Ectodermal cell (in vitro differentiated cells): ENCODE measurements around the gene ITGA3.

Experiments used
- H3K27ac ChIP-seq: 2 replicates; pipeline ENCODE4 v1.7.0; 2013; ENCODE audit warnings: mild to moderate bottlenecking, low read depth, low read length; ENCODE audit not compliant: insufficient read depth, poor library complexity, severe bottlenecking
- H3K27me3 ChIP-seq: 2 replicates; pipeline ENCODE4 v1.7.0; 2013; ENCODE audit warnings: mild to moderate bottlenecking, low read length; ENCODE audit not compliant: insufficient read depth, control insufficient read depth, poor library complexity, severe bottlenecking
- H3K36me3 ChIP-seq: one replicate; pipeline ENCODE4 v1.7.0; 2013; ENCODE audit warnings: low read length; ENCODE audit not compliant: control insufficient read depth, insufficient read depth
- H3K4me1 ChIP-seq: one replicate; pipeline ENCODE4 v1.7.0; 2013; ENCODE audit warnings: low read length; ENCODE audit not compliant: control insufficient read depth, insufficient read depth
- H3K4me3 ChIP-seq: 2 replicates; pipeline ENCODE4 v1.7.0; 2013; ENCODE audit warnings: low read depth, low read length, control low read depth; ENCODE audit not compliant: insufficient read depth
- H3K9me3 ChIP-seq: 2 replicates; pipeline ENCODE4 v1.7.0; 2013; ENCODE audit warnings: mild to moderate bottlenecking, low read length, moderate library complexity; ENCODE audit not compliant: control insufficient read depth
- WGBS, 2 experiments: methylation state at CpG; one replicate each; pipeline ENCODE4 v1.1.7; 2013; ENCODE audit warnings: missing lambda C conversion rate in 2 of 2; 5-methylcytosine and 5-hydroxymethylcytosine counted together

Gene ITGA3

GRCh38 chr17:50125420-50125997, 69.6 kb downstream of the ITGA3 start:
- Histone ChIP-seq H3K27me3 (peaks cover 10% of the 10 kb centered on the region), H3K9me3 (no peaks in the 10 kb centered on the region), H3K27ac (no peak overlapping the region), H3K4me3 (no peak overlapping the region), H3K36me3 (no peaks in the 10 kb centered on the region), H3K4me1 (peaks cover 24% of the 10 kb centered on the region)
- WGBS, 2 experiments = 95% methylated on average over 4 of the region's 4 CpGs

GRCh38 chr17:50127697-50128361, 71.9 kb downstream of the ITGA3 start:
- 68 to 69% methylated on average over 6 of the region's 6 CpGs for WGBS, 2 experiments
- Histone ChIP-seq H3K36me3 (no peaks in the 10 kb centered on the region), H3K4me3 (peak overlapping the region; percentile 8), H3K27ac (no peak overlapping the region), H3K4me1 (peaks cover 24% of the 10 kb centered on the region), H3K9me3 (no peaks in the 10 kb centered on the region), H3K27me3 (peaks cover 15% of the 10 kb centered on the region)

DNA sequence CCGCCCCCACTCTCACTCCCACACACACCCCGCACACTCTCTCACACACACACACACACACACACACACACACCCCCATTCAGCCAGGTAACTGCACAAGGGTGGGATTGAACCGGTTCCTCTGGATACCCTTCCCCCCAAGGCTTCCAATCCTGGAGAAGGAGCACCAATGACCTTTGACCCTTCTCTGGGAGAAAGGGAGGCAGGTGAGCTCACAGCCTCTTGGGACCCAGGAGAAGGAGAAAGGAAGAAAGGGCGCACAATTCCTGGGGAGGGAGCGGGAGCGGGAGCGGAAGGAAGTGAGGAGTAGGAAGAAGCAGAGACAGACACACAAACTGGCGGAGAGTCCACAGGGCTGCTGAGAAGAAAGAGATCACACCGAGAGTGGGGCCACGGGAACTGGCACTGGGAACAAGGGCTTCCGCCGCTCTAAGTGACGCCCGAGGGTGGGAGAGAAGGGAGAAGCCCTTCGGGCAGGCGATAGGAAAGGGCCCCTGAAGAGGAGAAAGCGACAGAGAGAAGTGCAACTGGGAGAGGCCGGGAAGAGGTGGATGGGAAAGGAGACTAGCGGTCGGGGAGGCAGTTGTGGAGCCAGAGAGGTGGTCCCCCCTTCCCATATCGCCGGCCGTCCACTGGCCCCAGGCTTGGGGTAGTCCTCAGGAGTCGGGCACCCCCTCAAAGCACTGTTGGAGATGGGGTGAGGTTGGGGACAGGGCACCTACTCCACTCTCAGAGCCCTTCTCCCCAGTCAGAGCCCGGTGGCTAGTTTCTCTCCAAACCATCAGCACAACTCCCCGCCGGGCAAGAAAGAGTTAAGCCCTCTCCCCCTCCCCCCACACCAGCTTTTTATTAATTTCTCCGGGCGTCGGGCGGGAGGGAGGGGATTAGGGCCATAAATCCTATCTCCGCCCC, 72.8 kb downstream of the ITGA3 start:
- WGBS, 2 experiments = 8% methylated on average over 31 to 32 of the region's 32 CpGs
- Histone ChIP-seq H3K4me1 (peaks cover 17% of the 10 kb centered on the region), H3K4me3 (peak overlapping the region; percentile 68), H3K27me3 (peaks cover 15% of the 10 kb centered on the region), H3K36me3 (no peaks in the 10 kb centered on the region), H3K27ac (peak overlapping the region; percentile 33), H3K9me3 (no peaks in the 10 kb centered on the region)

- Histone ChIP-seq H3K4me1 (peaks cover 12% of the 10 kb centered on the region), H3K9me3 (no peaks in the 10 kb centered on the region), H3K36me3 (no peaks in the 10 kb centered on the region), H3K27ac (no peak overlapping the region), H3K27me3 (peaks cover 15% of the 10 kb centered on the region), H3K4me3 (peak overlapping the region; percentile 68)
- WGBS, 2 experiments = 0% methylated on average over 31 of the region's 31 CpGs
Observed at GRCh38 chr17:50129353-50129727, 73.4 kb downstream of the ITGA3 start.

- 1% methylated on average over 76 to 83 of the region's 84 CpGs for WGBS, 2 experiments
- Histone ChIP-seq H3K4me3 (peak within 1 kb of the TSS; percentile 68), H3K27ac (no peak within 1 kb of the TSS), H3K9me3 (no peaks in the 10 kb centered on the region), H3K36me3 (no peaks in the 10 kb centered on the region), H3K4me1 (peaks cover 12% of the 10 kb centered on the region), H3K27me3 (peaks cover 15% of the 10 kb centered on the region)
Observed at GRCh38 chr17:50129728-50130558, 74.0 kb downstream of the ITGA3 start, which contains the start of gene SAMD14. TSS of gene SAMD14 (minus strand) at chr17:50130160. CDS start at chr17:50124959, 5,201 bp downstream.

GRCh38 chr17:50130559-50131305, 74.8 kb downstream of the ITGA3 start:
- H3K9me3 ChIP-seq = no peaks in the 10 kb centered on the region
- H3K27ac ChIP-seq = no peak overlapping the region
- H3K4me1 ChIP-seq = peaks cover 12% of the 10 kb centered on the region
- peaks cover 15% of the 10 kb centered on the region for H3K27me3 ChIP-seq
- WGBS, 2 experiments = 21 to 25% methylated on average over 16 of the region's 19 CpGs
- peak overlapping the region; percentile 68 for H3K4me3 ChIP-seq
- H3K36me3 ChIP-seq = no peaks in the 10 kb centered on the region

DNA sequence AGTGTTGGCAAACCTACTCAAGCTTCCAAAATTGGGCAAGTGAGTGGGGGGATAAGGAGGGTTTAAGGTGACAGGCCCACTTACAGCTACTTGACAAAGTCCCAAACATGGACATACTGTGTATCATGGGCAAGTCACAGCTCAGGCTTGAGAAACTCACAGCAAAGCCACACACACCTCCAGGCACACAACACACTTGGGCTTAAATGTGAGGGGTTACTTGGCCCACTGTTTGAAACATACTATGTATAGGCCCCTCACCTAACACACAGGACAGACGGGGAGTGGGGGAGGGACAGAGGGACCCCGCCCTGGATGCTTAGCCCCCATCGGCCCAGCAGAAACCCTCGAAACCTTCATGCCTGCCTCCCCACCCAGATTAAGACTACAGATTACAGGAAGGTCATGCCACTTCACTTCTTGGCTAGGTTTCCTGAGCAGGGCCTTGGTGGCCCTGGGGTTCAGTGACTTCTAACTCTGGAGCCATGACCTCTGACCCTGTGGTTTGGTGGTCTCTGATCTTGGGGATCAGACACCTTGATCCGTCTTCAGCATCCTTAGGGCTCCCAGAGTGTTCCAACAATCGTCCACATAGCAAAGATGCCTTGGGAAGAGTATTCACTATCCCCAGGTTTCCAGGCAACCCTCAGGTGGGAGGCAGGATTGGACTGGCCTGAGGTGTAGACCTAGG, 76.3 kb downstream of the ITGA3 start:
- H3K4me1 ChIP-seq = peaks cover 12% of the 10 kb centered on the region
- H3K9me3 ChIP-seq = no peaks in the 10 kb centered on the region
- no peaks in the 10 kb centered on the region for H3K36me3 ChIP-seq
- whole genome bisulfite sequencing, 2 experiments = 92 to 95% methylated on average over 6 of the region's 6 CpGs
- no peak overlapping the region for H3K4me3 ChIP-seq
- no peak overlapping the region for H3K27ac ChIP-seq
- peaks cover 15% of the 10 kb centered on the region for H3K27me3 ChIP-seq

DNA sequence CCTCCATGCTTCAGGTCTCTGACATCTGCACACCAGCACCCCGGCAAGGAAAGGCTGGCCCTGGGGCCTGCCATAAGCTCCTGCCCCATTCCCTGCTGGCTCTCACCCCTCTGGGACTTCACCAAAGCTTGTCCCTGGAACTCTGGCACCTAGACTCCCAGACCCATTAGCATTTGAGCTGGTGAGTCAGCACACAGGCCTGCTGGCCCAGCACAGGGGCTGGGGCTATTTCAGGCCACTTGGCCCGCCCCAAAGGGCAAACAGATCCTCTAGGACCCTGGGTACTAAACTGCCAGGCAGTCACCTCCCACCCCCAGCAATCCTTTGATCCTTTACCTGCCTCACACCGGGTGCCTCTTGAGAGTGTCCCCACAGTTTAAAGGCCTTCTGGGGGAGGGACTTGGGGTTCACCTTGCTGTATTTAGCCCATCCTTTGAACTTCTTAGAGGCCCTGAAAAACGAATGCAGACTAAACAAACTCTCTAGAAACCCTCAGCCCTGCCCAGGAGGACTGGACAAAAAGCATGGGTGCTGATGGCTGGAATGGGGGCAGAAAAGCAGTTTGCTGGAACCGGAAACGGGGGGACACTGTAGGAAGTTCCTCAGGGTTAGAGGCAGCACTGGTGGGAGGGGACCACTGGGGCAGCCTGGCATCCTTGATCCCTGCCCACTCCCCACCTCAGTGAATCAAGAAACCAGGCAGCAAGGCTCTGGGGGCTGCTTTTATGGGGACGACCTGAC, 77.3 kb downstream of the ITGA3 start:
- H3K4me3 ChIP-seq = no peak overlapping the region
- no peaks in the 10 kb centered on the region for H3K9me3 ChIP-seq
- no peak overlapping the region for H3K27ac ChIP-seq
- H3K36me3 ChIP-seq = peaks cover 6% of the 10 kb centered on the region
- peaks cover 15% of the 10 kb centered on the region for H3K27me3 ChIP-seq
- 49 to 59% methylated on average over 6 to 7 of the region's 7 CpGs for WGBS, 2 experiments
- peaks cover 5% of the 10 kb centered on the region for H3K4me1 ChIP-seq
